HFFc6 (cell line): ENCODE results near the gene KLHL18. TPM values are rescaled to one million over a fixed set of nuclear protein-coding genes. Genes with fewer than 3 reads are reported as not detected.

Source experiments
- DNase-seq: peaks from one replicate; pipeline ENCODE4 v3.0.0-alpha.2; 2018
- H3K27ac Mint-ChIP-seq: 2 replicates; pipeline ENCODE4 v1.8.0; 2020; ENCODE audit warnings: mild to moderate bottlenecking, mixed read lengths
- H3K27me3 Mint-ChIP-seq: 2 replicates; pipeline ENCODE4 v1.8.0; 2021; ENCODE audit warnings: mild to moderate bottlenecking, moderate library complexity, mixed read lengths; ENCODE audit not compliant: insufficient read depth
- H3K36me3 Mint-ChIP-seq: 2 replicates; pipeline ENCODE4 v1.8.0; 2021; ENCODE audit warnings: low read depth, mixed read lengths
- H3K4me1 Mint-ChIP-seq: 2 replicates; pipeline ENCODE4 v1.8.0; 2020; ENCODE audit warnings: low read depth, mixed read lengths
- H3K4me3 Mint-ChIP-seq: 2 replicates; pipeline ENCODE4 v1.8.0; 2020; ENCODE audit warnings: mild to moderate bottlenecking, moderate library complexity, mixed read lengths
- H3K9me3 Mint-ChIP-seq: 2 replicates; pipeline ENCODE4 v1.8.0; 2020; ENCODE audit warnings: mild to moderate bottlenecking, mixed read lengths
- CTCF ChIP-seq: fragments of 200-600 bp; sonication (generic); IDR thresholded peaks from 2 replicates; pipeline ENCODE4 v1.5.0; 2021; ENCODE audit warnings: antibody characterized with exemption, mild to moderate bottlenecking
- total RNA-seq, 6 experiments: library from RNA; stranded (reverse); fragmentation: NEBNext Ultra II Directional; extraction: Animal tissue kit (Norgen Biotek cat#: 25700); gene quantifications; 2 replicates in 1 of 6; 3 replicates in 5 of 6; pipeline ENCODE4 v1.2.3, GENCODE V29; 2021

The KLHL18 gene
- total RNA-seq, 6 experiments from 2014 or later = 26.6 to 34.5 (median 28.5) TPM

DNA sequence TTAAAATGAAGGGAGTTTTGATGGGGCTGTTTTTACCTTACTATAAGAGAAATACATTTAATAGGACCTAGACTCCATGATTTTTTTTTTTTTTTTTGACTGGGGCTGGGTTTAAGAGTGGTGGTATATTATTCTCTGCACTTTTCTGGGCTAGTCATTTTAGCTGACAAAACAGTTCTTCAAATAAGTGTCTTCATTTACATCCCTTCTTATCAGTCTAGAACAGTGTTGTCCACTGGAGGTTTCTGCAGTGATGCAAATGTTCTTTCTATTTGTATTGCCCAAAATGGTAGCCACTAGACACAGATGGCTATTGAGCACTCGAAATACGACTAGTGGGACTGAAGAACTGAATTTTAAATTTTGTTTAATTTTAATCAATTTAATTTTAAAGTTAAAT lies 37.2 kb downstream of the KLHL18 start:
- Mint-ChIP-seq H3K36me3 (peaks cover 7% of the 10 kb centered on the region), H3K27me3 (no peaks in the 10 kb centered on the region; the same call in 1 of the 2 replicates)

DNA sequence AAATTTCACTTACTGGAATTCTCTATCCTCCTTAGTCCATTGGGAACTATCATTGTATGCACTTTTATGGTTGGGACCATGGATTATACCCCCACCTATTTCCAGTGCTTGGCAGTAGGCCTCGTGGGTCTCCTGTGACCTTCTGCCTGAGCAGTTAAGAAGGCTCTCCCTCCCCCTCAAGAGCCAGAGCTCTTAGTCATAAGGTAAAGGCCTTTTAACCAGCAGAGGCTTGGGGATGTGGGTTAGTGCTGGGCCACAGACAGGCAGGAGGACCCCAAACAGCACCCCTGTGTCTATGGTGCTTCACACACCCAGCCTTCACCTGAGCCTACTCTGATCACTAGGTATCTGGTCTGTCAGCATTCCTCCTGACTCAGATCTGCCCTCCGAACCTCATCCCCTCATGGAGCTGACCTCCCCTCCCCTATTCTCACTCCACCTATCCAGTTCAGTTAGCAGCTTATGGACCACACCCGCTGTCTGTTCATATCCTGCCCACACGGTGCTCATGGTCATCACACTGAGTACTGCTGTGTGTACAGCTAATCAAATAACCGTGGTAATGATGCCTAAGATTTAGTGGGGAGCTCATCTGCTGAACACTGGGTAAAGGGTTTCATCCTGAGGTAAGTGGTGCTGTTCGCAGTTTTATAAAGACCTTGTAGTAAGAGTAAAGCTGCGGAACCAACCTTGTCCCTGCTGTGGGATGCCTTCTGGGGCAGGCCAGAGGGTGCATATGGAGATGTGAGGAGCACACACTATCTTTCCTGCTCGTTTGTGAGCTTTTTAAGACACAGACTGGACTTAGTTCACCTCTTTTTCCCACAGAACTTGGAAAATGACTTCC lies 40.9 kb downstream of the KLHL18 start:
- peaks cover 26% of the 10 kb centered on the region for H3K4me1 Mint-ChIP-seq
- H3K27ac Mint-ChIP-seq = peak overlapping the region; percentile 74
- DNase-seq = peak; percentile 10
- H3K4me3 Mint-ChIP-seq = peak overlapping the region; percentile 10; the same call in 1 of the 2 replicates
- no peaks in the 10 kb centered on the region; the same call in 1 of the 2 replicates for H3K27me3 Mint-ChIP-seq
- no peaks in the 10 kb centered on the region for H3K9me3 Mint-ChIP-seq
- TF ChIP-seq CTCF = no peak
- H3K36me3 Mint-ChIP-seq = peaks cover 7% of the 10 kb centered on the region

More for the DNA sequence above, 37.2 kb downstream of the KLHL18 start:
- no peak overlapping the region for H3K4me3 Mint-ChIP-seq
- no peak overlapping the region for H3K27ac Mint-ChIP-seq
- no peak for TF ChIP-seq CTCF
- no peak for DNase-seq
- H3K4me1 Mint-ChIP-seq = peaks cover 45% of the 10 kb centered on the region
- no peaks in the 10 kb centered on the region for H3K9me3 Mint-ChIP-seq

DNA sequence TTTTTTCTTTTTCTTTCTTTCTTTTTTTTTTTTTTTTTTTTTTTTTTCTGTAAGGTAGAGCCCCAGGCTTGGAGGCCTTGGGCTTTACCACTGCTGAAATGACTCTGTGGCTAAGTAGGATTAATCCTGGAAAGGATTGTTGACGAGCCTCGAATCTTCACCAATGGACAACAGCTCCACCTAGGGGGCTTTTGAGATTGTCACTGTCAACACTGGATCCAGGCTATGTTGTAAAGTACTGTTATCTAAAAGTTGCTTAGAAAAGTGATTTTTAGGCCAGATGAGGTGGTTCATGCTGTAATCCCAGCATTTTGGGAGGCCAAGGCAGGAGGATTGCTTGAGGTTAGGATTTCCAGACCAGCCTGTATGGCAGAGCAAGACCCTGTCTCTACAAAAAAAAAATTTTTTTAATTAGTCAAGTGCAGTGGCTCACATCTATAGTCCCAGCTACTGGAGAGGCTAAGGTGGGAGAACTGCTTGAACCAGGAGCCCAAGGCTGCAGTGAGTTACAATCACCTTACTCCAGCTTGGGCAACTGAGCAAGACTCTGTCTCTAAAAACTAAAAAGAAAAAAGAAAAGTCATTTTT lies 41.6 kb downstream of the KLHL18 start:
- Mint-ChIP-seq H3K4me1 (peaks cover 19% of the 10 kb centered on the region), H3K27me3 (no peaks in the 10 kb centered on the region; the same call in 1 of the 2 replicates), H3K27ac (no peak overlapping the region), H3K9me3 (no peaks in the 10 kb centered on the region), H3K4me3 (no peak overlapping the region), H3K36me3 (peaks cover 7% of the 10 kb centered on the region)
- DNase-seq = peak; percentile 82
- peak; percentile 84 for TF ChIP-seq CTCF

DNA sequence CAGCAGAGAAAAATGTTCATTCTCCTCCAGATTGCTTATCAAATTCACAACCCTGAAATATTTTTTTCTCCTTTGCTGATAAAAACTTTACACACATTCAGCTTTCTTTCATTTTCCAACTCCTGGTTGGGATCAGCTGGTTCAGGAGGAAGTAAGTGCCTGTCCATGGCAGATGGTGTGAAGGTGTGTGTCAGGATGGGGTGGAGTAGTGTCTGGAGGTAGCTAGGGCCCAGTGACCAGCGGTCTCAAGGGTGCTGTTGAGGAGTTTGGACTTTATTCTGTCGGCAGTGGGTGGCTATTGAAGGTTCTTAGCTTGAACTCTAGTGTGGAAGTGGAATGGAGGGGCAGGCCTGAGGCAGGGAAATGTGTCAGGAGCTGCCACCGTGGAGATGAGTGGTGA lies 51.2 kb downstream of the KLHL18 start:
- peaks cover 40% of the 10 kb centered on the region for H3K36me3 Mint-ChIP-seq
- no peak for DNase-seq
- H3K4me3 Mint-ChIP-seq = no peak overlapping the region
- peaks cover 9% of the 10 kb centered on the region; the same call in 1 of the 2 replicates for H3K4me1 Mint-ChIP-seq
- H3K9me3 Mint-ChIP-seq = no peaks in the 10 kb centered on the region
- no peak overlapping the region for H3K27ac Mint-ChIP-seq
- no peaks in the 10 kb centered on the region; the same call in none of the 2 replicates for H3K27me3 Mint-ChIP-seq
- no peak for TF ChIP-seq CTCF

GRCh38 chr3:47337656-47338055 lies 54.9 kb downstream of the KLHL18 start:
- no peak for TF ChIP-seq CTCF
- Mint-ChIP-seq H3K4me3 (no peak overlapping the region), H3K27ac (peak overlapping the region; percentile 9; the same call in 1 of the 2 replicates), H3K4me1 (peaks cover 9% of the 10 kb centered on the region; the same call in 1 of the 2 replicates), H3K9me3 (no peaks in the 10 kb centered on the region), H3K36me3 (peaks cover 45% of the 10 kb centered on the region), H3K27me3 (no peaks in the 10 kb centered on the region; the same call in none of the 2 replicates)
- no peak for DNase-seq
